ENCODE data around the gene KPNA6.
A peak's percentile ranks its signal among the peaks of the same experiment; 100 is the strongest.

- TF ChIP-seq POLR2AphosphoS5 (IDR thresholded peaks at IDR 0.05; ENCODE audit: borderline replicate concordance, low read depth, low read length), result peak; percentile 80; the same call in 1 of the 2 replicates
- TF ChIP-seq EZH2 (IDR thresholded peaks at IDR 0.05), result no peak
These were observed 71.8 kb downstream of the KPNA6 start, which contains the start of gene TXLNA for GRCh38 chr1:32179443-32180185.

Data from SK-N-MC (cell line).